COLO668 (cell line): ENCODE data around the gene LZTS2.

Experiments used
- DNase-seq: peaks from one replicate; lab custom pipeline; 2025; ENCODE audit not compliant: unreplicated experiment; lab: John Stamatoyannopoulos, UW

LZTS2 gene

DNA sequence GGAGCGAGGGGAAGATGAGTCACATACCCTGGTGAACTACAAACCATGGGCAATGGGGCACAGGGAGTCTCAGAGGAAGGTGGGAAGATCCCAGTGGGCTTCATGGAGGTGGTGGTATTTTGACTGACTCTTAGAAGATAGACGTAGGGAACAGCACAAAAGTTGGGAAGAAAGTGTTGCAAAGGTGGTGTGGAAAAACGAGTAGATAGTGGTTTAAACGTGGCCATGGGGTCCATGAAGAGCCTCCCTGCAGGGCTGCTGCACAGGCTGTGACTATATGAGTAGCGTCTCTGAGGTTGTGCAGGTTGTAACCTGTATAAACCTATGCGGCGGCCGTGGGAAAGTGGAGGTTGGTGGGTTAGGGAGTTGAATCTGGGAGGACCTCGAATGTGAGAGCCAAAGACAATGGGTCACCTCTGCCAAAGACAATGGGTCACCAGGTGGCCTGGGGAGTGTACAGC is 13.8 kb downstream of the LZTS2 start:
- DNase-seq, result no peak

DNA sequence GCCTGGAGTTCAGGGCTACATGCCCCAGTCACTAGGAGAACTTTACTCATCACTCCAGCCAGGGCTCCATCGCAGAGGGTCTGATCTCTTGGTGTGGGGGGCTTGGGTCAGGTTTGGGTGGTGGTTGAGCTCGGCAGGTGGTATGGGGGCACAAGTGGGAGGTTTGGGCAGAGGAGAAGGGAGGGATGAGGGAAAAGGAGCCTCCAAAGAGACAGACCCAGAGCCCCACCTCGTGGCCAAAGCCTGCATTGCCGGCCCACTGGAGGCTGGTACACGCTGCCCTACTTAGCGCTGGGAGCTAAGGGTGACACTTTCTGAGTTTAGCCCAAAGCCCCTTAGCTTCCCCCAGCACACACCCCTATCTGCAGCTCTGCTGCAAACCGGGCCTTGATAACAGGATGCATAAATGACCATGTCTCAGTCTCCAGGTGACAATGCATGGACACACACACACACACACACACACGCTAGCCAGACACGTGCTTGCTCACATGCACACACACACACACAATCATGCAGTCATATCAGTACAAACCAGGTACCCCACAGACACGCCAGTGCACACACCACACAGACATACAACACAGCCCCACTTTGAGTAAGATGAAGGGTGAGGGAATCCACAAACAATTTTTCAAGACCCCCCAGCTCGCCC is 14.7 kb downstream of the LZTS2 start:
- peak; percentile 58 for DNase-seq

DNA sequence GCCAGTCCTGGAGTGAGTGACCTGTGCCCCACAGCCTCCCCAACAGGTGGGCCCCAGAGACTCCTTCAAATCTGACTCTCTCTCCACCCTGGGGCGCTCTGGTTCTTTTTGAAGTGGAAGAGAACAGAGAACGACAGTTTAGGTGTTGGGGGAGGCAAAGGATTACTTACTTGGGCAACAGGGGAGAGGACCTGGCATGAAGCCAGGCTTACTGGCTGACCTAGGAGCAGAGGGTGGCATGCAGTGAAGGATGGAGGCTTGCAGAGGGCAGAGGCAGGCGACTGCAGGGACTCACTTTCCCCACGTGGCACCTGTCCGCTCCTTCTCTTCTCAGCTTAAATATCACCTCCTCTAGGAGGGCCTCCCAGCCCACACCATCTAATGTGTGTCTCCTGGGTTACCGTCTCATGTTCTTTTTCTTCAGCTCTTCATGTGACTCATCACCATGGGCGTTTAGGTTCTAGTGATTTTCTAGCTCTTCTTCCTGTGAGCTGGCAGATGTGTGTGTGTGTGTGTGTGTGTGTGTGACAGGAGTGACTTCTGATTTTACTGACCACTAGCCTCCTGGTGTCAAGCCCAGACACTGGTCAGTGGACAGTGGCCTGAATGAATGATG is 15.5 kb downstream of the LZTS2 start:
- DNase-seq, result no peak

DNA sequence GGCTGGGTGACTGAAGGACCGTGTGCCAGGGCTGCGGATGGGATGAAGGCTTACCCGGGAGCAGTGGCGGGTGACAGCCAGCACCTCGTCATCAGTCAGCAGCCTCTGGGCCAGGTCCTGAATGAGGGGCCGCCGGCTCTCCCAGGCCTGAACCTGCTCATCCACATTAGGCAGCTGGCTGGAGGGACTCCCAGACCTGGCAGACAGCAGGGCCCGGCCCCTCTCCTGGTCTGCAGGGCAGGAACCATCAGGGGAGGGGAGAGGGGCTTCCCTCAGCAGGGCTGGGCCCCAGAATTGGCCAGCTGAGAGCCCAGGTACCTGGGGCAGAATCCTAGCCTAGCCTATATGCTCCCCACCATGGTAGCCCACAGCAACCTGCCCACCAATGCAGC is 16.0 kb downstream of the LZTS2 start:
- DNase-seq, result no peak

DNA sequence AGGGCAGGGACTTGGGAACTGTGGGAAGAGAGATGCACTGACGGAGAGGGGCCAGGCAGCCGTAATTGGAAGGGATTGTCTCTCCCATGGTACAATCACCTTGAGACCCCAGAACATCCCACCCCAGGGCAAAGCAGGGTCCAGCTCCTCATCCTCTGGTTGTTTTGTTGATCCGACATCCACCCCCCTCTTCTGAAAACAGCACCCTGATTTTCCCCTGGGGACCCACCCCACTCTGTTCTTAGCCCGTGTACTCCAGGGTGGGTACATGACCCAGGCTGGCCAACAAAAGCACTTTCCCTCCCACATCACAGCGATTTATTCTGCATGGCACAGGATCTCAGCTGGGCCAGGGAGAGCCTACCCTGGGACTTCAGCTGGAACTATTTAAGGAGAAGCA is 17.2 kb downstream of the LZTS2 start:
- DNase-seq, result no peak

DNA sequence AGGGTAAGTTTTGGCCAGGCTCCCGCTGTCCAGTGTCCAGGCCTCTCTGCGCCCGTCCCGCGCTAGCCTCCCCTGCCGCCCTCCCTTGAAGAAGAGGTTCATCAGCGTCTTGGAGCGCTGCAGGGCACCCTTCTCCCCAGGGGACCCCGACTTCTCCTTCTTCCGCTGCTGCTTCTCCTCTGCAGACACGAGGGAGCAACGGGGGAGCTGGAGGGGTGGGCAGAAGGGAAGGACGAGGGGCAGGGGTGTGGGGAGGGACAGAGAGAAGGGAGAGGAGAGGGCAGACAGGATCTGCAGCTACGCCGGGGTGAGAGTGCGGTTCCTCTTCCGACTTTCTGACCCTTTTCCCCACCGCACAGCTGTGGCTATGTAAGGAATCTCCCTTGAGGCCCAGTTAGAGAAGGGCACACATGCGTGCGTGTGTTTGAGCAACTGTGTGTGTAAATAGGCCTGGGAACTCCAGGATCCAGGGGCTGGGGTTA is 18.6 kb downstream of the LZTS2 start:
- no peak for DNase-seq

DNA sequence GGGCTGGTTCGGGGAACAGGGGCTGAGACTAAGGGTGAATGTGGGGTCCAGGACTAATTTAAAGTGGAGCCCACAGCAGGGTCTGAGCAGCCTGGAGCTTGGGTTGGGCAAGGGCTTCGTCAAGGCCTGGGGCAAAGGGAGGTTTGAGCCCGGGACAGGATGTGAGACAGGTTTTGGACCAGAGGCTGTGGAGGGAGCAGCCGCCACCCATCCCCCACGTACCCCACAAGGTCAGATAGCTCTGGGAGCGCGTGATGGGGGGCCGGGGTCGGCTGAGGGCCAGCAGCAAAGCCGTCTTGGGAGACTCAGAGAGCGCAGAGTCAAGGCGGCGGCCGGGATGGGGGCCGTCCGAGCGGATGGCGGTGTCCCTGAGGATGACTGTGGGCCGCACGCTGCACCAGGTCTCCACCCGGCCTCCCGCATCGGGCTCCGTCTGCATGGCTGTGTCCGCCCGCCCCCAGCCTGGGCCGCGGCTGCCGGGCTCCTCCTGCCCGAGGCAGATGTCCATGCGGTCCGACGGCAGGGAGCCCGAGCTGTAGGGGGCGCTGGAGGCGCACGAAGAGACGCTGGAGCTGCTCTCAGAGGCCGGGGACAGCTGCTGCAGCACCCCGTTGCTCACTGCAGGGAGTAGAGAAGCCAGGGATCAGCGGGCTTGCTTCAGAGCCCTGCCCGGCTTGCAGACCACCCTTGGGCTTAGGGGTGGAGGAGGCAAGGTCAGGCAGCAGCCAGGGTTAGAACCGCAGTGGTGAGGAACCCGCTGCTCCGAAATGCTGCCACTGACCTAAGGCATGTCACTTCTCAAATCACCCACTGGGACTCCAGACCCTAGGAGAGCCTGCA is 19.2 kb downstream of the LZTS2 start:
- DNase-seq, result peak; percentile 76

DNA sequence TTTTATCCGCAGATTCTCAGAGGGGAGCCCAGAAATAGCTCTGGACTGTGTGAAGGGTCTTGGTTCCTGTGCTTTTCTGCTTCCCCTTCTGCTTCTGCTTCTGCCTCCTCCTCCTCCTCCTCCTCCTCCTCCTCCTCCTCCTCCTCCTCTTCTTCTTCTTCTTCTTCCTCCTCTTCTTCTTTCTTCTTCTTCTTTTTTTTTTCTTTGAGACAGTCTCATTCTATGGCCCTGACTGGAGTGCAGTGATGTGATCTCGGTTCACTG is 19.8 kb downstream of the LZTS2 start:
- no peak for DNase-seq

DNA sequence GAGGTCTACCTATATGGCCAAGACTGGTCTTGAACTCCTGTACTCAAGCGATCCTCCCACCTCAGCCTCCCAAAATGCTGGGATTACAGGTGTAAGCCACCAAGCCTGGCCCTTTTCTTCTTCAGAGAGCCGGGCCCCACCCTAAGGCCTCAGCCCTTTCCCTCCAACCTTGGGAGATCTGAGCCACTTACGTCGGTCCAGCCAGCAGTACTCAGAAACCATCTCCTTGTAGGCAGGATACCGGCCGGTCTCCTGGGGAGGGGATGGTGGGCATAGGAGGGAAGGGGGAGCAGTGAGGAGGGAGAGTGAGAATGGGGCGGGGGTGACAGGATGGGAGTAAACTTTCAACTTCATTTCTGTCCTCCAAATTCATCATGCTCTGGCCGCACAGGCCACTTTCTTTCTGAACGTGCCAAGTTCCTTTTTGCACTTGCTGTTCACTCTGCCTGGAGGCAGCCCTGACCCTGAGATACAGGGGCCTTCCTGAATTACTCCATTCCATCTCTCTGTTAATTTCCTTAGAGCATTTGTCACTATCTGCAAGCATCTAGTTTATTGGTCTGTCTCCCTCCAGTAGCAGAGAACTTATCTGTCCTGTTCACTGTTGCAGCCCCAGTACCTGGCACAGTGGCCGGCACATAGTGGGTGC is 20.9 kb downstream of the LZTS2 start:
- DNase-seq, result no peak

DNA sequence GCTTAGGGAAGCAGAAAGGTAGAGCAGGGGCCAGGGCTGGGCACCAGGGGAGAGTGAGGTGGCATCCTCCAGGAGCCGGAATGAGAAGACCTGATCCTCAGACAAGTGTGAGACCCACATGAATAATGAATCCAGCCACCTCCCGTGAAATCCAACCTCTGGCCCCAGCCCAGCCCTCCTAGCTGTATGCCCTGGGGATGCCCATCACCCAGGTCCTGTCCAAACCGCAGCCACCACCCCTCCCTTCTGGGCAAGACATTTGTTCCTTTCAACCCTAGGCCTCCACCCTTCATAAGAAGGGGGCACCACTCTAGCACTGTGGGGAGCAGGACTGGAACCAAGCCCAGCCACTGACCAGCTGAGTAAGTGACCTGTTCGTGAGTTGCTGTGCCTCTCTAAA is 21.6 kb downstream of the LZTS2 start:
- no peak for DNase-seq

DNA sequence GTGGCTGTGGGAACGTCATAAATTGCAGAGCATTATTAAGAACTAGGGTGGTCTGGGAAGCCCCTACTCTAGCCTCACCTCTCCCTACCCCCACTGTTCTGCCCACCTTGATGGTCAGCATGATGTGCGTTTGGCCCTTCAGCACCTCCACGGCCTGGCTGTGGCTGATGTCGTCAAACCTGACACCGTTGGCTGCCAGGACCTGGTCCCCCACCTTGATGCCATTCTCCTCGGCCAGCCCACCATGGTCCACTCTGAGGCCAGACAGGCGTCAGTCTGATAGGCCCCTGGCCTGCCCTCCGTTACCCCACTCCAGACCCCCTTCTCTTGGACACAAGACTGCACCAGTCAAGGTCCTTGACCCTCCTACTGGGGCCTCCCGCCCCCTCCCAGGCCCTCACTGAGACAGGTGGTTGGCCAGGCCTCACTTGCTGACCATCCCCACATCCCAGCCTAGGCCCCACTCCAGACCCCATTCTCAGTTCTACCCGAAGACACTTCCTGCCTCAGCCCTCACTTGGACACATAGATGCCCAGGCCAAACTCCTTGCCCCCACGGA is 22.2 kb downstream of the LZTS2 start:
- no peak for DNase-seq

DNA sequence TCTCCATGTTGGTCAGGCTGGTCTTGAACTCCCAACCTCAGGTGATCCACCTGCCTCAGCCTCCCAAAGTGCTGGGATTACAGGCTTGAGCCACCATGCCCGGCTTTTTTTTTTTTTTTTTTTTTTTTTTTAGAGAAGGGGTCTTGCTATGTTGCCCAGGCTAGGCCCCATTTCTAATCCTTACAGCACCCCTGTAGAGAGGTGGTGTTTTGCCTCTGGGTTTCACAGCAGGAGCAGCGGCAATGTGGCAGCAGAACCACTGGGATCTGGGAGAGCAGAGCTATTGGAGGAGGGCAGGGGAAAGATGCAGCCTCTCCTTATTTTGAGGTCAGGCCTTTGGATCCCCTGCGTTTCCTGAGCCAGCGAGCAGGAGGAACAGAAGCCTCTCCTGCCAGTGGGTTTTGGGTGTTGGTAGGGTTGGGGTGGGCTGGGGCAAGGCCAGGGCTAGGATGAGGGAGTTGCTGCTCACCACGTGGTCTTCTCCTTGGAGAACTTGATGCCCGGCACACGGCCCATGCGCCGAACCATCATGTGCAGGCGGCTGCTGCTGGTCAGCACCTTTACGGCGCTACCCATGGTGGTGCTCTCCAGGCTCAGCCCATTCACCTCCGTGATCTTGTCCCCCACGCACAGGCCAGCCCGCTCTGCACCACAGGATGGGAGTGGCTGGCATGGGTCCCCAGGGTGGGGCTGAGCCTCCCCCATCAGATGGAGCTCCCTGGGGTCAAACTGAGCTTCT is 23.5 kb downstream of the LZTS2 start:
- DNase-seq, result no peak

DNA sequence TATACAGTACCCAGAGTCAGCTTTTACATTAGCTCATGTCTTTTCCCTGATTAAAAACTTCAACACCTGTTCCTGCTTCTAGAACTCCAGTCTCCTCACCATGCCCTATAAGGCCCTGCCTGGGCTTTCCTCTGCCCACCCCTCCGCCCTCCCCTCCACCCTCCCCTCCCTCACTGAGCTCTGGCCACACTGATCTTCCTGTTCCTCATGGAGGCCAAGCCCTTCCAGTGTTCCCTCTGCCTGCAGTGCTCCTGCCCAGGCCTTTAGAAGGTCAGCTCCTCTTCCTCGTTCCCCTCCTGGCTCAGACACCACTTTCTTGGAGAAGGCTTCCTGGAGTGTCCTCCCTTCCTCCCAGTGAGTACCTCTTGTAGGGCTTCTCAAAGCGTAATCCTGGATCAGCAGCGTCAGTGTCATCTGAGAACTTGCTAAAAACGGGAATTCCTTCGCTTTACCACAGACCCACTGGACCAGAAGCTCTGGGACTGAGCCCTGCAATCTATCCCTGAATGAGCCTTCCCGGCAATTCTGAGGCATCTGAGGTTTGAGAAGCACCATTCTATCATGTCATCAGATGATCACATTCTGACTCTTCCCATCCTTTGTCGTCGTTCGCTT is 27.6 kb downstream of the LZTS2 start:
- DNase-seq, result no peak

DNA sequence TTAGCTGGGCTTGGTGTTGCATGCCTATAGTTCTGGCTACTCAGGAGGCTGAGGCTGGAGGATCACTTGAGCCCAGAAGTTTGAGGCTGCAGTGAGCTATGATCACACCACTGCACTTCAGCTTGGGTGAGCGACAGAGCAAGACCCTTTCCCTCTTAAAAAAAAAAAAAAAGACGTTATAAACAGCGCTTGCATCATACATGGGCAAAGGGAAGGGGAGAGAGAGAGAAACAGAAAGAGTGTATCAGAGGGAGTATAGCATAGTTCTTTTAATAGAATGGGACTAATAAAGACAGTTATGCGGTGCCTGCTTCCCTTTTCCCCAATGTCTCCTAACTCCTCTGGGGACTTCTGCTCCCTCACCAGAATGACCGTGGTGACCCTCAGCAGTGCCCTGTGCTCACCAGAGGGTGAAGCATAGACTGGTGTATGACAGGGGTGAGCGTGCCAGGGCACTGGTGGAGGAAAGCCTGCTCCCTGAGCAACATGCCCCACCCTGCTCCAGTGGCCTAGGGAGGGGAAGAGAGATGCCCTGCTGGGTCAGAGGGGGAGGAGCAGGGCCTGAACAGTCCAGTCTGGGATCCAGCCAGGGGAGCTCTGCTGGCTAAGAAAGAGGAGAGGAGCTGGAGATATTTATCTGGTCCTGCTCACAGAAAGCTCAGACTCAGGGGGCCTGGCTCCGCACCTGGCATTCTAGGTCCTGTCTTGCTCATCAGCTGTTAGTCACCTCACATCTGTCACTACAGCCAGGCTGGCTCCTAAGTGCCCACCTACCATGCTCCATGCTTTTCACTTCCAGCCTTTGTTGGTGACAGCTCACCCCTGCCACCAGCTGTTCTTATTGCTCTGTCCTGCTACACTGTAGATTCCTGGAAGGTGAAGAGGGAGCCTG is 29.1 kb downstream of the LZTS2 start:
- DNase-seq, result no peak

DNA sequence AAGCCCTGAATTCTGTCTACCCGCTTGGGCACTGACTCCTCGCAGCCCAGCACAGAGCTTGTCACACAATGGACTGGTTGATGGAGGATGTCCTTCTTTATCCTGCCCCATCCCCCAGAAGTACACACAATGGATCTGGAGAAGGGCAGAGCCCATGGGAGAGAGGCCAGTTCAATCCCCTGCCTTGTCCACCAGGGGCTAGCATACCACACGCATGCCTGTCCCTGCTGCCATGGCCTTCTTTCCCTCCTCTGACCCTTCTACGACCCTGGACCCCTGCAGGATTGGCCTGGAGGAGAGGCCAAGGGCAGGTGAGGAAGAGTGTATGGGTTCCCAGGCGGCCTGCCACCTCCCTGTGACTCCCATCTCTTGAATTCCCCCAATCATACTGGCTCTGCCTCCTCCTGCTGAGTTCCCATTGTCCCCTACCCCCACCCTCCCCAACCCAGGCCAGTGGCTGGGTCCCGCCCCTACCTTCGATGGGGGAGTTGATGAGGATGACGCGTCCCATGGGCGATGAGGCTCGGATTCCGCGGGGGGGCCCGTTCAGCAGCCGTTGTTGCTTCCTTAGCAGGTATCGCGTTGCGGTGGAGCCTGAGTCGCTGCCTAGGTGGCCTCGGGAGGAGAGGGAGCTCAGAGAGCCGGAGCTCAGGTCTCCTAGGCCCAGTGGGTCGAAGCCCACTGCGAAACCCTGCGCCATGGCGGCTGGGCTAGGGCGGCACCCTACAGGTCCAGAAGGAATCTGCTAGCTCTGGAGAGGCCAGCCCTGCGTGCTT is 30.1 kb downstream of the LZTS2 start:
- DNase-seq, result no peak

DNA sequence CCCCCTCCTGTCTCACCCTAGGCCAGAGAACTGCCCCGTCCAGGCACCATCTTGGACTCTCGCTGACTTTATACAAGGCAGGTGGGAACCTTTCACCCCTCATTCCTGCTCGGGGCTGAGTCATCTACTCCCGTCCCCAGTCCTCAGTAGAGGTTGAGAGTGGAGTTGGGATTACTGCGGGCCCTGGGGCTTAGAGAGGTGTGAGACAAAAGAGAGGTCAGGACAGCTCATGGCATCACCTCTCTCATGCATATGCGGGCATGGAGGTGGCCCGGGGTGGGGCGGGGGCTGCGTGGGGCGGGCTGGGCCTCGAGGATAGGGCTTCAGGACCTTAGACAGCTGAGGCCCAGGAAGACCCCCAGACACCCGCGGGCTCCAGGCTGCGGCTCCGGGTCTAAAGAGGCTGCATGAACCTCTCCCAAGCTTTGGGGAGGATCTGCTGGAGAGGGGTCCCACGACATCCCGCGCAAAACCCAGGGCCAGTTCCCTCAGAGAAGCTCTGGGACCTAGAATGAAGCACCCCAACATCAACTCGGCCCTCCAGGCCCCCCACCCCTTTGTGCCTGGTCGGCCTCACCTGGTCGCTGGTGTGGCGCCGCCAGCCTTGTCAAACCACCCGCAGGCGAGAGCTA is 31.0 kb downstream of the LZTS2 start:
- no peak for DNase-seq

DNA sequence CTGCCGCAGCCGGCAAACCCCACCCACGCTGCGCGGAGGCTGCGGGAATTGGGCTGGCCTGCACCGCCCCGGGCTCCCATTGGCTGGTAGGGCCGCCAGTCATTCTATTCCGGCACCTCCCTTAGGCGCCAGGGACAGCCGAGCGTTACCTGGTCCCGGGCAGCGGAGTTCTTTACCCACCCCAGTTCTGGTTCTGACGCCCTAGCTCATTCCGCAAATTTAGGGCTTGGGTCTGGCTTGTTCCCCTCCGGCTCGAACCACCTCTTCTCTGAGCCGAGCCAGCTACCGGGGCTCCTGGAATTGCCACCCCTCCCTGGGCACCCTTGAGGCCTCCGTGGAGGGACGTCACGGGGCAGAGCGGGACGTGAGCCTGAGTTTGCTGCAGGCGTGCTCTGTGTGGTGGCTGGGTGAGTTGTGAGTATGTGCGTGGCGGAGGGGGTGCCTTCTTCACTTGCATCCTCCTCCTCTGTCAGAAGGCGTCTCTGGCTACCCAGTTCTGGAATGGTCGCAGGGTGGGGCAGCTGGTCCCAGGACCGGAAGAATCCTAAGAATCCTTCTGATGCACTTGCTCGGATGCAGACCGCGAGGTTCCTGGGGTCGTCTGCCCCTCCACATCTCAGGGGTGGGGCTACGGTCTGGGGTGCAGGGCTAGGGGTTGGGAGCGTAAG is 31.7 kb downstream of the LZTS2 start, which contains the start of the genes PDZD7 and SFXN3:
PDZD7 (minus strand) TSS at position 2 of the 668 bp plus-strand sequence. CDS start 910 bp downstream, outside the sequence.
SFXN3 (plus strand) TSS at position 107 of the 668 bp plus-strand sequence. CDS start 3,461 bp downstream, outside the sequence.
- peak; percentile 90 for DNase-seq
